GM12801 (cell line): ENCODE measurements around the gene NLRC3.

Experiments
- CTCF ChIP-seq: IDR thresholded peaks from one replicate; pipeline ENCODE4 v1.5.1; 2011; ENCODE audit warnings: control low read depth; ENCODE audit not compliant: insufficient read length; ENCODE audit errors: extremely low read depth

Gene NLRC3

GRCh38 chr16:3503523-3503922 lies 73.7 kb downstream of the NLRC3 start:
- TF ChIP-seq CTCF = no peak

DNA sequence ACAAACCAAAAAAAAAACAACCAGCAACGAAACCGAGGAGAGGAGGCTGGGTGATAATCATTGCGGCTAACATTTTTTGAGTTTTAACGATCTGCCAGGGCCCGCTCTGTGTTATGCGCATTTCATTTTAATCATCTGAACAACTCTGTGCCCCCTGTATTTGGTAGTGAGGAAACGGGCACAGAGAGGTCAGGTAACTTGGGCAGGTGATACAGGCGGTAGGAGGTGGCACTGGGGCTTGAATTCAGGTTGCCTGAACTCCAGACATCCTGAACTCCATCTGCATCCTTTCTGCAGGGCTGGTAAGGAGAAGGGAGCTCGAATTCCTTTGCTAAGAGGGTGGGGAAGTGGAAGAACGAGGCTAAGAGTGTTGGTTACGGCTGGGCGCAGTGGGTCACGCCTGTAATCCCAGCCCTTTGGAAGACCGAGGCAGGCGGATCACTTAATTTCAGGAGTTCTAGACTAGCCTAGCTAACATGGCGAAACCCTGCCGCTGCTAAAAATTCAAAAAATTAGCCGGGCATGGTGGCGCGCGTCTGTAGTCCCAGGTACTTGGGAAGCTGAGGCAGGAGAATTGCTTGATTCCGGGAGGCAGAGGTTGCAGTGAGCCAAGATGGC lies 75.3 kb downstream of the NLRC3 start:
- no peak for TF ChIP-seq CTCF

- no peak for TF ChIP-seq CTCF
These were observed 78.2 kb downstream of the NLRC3 start for GRCh38 chr16:3498988-3499387.

- no peak for TF ChIP-seq CTCF
These were observed 79.4 kb downstream of the NLRC3 start for GRCh38 chr16:3497771-3498170.

DNA sequence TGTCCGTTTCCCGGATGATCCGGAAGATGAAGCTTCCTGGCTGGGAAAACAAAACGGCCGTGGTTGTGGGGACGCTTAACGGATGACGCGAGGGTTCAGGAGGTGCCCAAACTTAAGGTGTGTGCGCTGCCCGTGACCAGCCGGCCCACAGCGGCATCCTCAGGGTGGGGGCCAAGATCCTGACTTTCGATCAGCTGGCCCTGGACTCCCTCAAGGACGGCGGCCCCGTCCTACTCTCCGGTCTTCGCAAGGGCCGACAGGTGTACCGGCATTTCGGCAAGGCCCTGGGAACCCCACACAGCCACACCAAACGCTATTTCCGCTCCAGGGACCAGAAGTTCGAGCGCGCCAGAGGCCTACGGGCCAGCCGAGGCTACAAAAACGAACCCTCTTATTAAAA lies 80.8 kb downstream of the NLRC3 start:
- TF ChIP-seq CTCF = no peak

GRCh38 chr16:3495176-3495575 lies 82.0 kb downstream of the NLRC3 start, which contains the start of gene C16orf90:
TSS of gene C16orf90 (minus strand) at chr16:3495489. CDS start at chr16:3495421, 68 bp downstream.
- TF ChIP-seq CTCF = no peak

GRCh38 chr16:3494386-3494973 lies 82.7 kb downstream of the NLRC3 start:
- no peak for TF ChIP-seq CTCF
